ENCODE data around the gene SRP14. TPM values are rescaled to one million over a fixed set of nuclear protein-coding genes. Genes with fewer than 3 reads are reported as not detected.
A peak's percentile ranks its signal among the peaks of the same experiment; 100 is the strongest.

SRP14 gene
- total RNA-seq, 1 experiment from 2014 or later, result 200 TPM

GRCh38 chr15:40055576-40056293, 16.8 kb upstream of the SRP14 start:
- peaks cover 3% of the 10 kb centered on the region; the same call in 1 of the 2 replicates for H3K27me3 Mint-ChIP-seq (ENCODE audit: low read depth)
- no peak for TF ChIP-seq CTCF (conservative IDR thresholded peaks at IDR 0.05)
- peaks cover 38 to 48% of the 10 kb centered on the region in 2 experiments for H3K4me1 Mint-ChIP-seq
- Histone ChIP-seq H3K56ac (ENCODE audit: insufficient read length, low read depth, low read length) (no peak overlapping the region), H3K4me2 (ENCODE audit: insufficient read depth, insufficient read length, low read length) (no peak overlapping the region), H3K9ac (ENCODE audit: extremely low read depth, insufficient read length, low read length) (no peak overlapping the region), H2AK5ac (ENCODE audit: insufficient read length, low read length) (no peak overlapping the region), H3T11ph (ENCODE audit: low read length) (no peak overlapping the region), H3K4ac (ENCODE audit: low read depth, low read length) (no peak overlapping the region), H3K79me2 (ENCODE audit: insufficient read depth, low read length) (no peaks in the 10 kb centered on the region), H3K9me3 (ENCODE audit: control insufficient read depth, low read depth, low read length) (no peaks in the 10 kb centered on the region), H3K27ac (ENCODE audit: insufficient read length, low read depth, low read length) (no peak overlapping the region), H3K14ac (ENCODE audit: insufficient read depth, low read length) (no peak overlapping the region), H2BK15ac (ENCODE audit: low read depth, low read length) (no peak overlapping the region), H3K18ac (ENCODE audit: insufficient read length, low read depth, low read length) (no peak overlapping the region), H4K5ac (ENCODE audit: insufficient read length, low read depth, low read length) (no peak overlapping the region), H3K23ac (ENCODE audit: insufficient read length, low read depth, low read length) (no peak overlapping the region), H4K8ac (replicated peaks; ENCODE audit: insufficient read length, low read depth, low read length) (no peak overlapping the region), H2BK12ac (ENCODE audit: insufficient read length, low read depth, low read length) (no peak overlapping the region), H2BK120ac (ENCODE audit: low read depth, low read length, poor library complexity, severe bottlenecking) (no peak overlapping the region), H2AFZ (ENCODE audit: low read length) (no peak overlapping the region), H3K27me3 (ENCODE audit: insufficient read depth, low read length) (no peaks in the 10 kb centered on the region), H3K4me1 (ENCODE audit: insufficient read depth, low read length) (peaks cover 2% of the 10 kb centered on the region; the same call in 1 of the 2 replicates), H3K79me1 (ENCODE audit: insufficient read depth, low read depth, low read length, poor library complexity, severe bottlenecking) (no peaks in the 10 kb centered on the region), H2BK5ac (ENCODE audit: insufficient read length, low read length) (no peak overlapping the region), H4K91ac (ENCODE audit: insufficient read length, low read depth, low read length) (no peak overlapping the region), H2BK20ac (ENCODE audit: low read depth, low read length, poor library complexity, severe bottlenecking) (no peak overlapping the region), H4K20me1 (ENCODE audit: control insufficient read depth, insufficient read depth, insufficient read length) (no peaks in the 10 kb centered on the region), H3K23me2 (ENCODE audit: insufficient read length, low read depth, low read length, poor library complexity, severe bottlenecking) (peaks cover under 1% of the 10 kb centered on the region)
- peak overlapping the region in 2 of 3 experiments; percentile 72 to 93; a peak in 4 of 7 replicates for H3K27ac Mint-ChIP-seq
- no peak overlapping the region for H3K4me3 Mint-ChIP-seq
- no peaks in the 10 kb centered on the region; a peak in 1 of 7 replicates for H3K36me3 Mint-ChIP-seq (ENCODE audit: insufficient read depth in 1 of 3, low read depth in 3 of 3)
- WGBS (ENCODE audit: extremely low coverage, insufficient read length, low lambda C conversion rate), result no CpG with 5 or more reads among the region's 14 CpGs
- DNase-seq, result no peak
- no peaks in the 10 kb centered on the region for H3K9me3 Mint-ChIP-seq
